ENCODE data around the gene FHOD3.
"Not testable (repeated sequence)": the region's sequence is repeated elsewhere in the genome, so short reads cannot be mapped to it uniquely, and the experiment has no call there.

FHOD3 gene

GRCh38 chr18:36706134-36706881 is 408.8 kb downstream of the FHOD3 start:
- Mint-ChIP-seq H3K4me3 (no peak overlapping the region), H3K4me1 (no peaks in the 10 kb centered on the region), H3K36me3 (no peaks in the 10 kb centered on the region), H3K27ac (no peak overlapping the region), H3K9me3 (no peaks in the 10 kb centered on the region), H3K27me3 (peaks cover 14% of the 10 kb centered on the region)
- ATAC-seq (ENCODE audit: low read depth) (no peak), DNase-seq (ENCODE audit: low spot score in 2 of 2) (no peak)

- DNase-seq (ENCODE audit: low spot score in 2 of 2) (no peak), ATAC-seq (ENCODE audit: low read depth) (no peak)
- peaks cover 16% of the 10 kb centered on the region for H3K27me3 Mint-ChIP-seq
- H3K4me3 Mint-ChIP-seq, result no peak overlapping the region
- no peaks in the 10 kb centered on the region for H3K4me1 Mint-ChIP-seq
- H3K9me3 Mint-ChIP-seq, result no peaks in the 10 kb centered on the region
- no peak overlapping the region for H3K27ac Mint-ChIP-seq
- H3K36me3 Mint-ChIP-seq, result no peaks in the 10 kb centered on the region
These were observed 410.9 kb downstream of the FHOD3 start for GRCh38 chr18:36708366-36708765.

GRCh38 chr18:36709315-36709714 is 411.8 kb downstream of the FHOD3 start:
- H3K9me3 Mint-ChIP-seq, result no peaks in the 10 kb centered on the region
- H3K4me1 Mint-ChIP-seq, result no peaks in the 10 kb centered on the region
- H3K36me3 Mint-ChIP-seq, result no peaks in the 10 kb centered on the region
- ATAC-seq (ENCODE audit: low read depth) (no peak), DNase-seq (ENCODE audit: low spot score in 2 of 2) (no peak)
- H3K27me3 Mint-ChIP-seq, result peaks cover 15% of the 10 kb centered on the region
- no peak overlapping the region for H3K4me3 Mint-ChIP-seq
- H3K27ac Mint-ChIP-seq, result no peak overlapping the region

- ATAC-seq (ENCODE audit: low read depth) (no peak), DNase-seq (ENCODE audit: low spot score in 2 of 2) (no peak)
- Mint-ChIP-seq H3K4me1 (no peaks in the 10 kb centered on the region), H3K4me3 (no peak overlapping the region), H3K27me3 (peaks cover 7% of the 10 kb centered on the region), H3K36me3 (no peaks in the 10 kb centered on the region), H3K27ac (no peak overlapping the region), H3K9me3 (no peaks in the 10 kb centered on the region)
These were observed 413.7 kb downstream of the FHOD3 start for GRCh38 chr18:36711014-36711725.

GRCh38 chr18:36711813-36712444 is 414.4 kb downstream of the FHOD3 start:
- Mint-ChIP-seq H3K27ac (no peak overlapping the region), H3K4me1 (no peaks in the 10 kb centered on the region), H3K9me3 (no peaks in the 10 kb centered on the region), H3K4me3 (no peak overlapping the region), H3K27me3 (peaks cover 7% of the 10 kb centered on the region), H3K36me3 (no peaks in the 10 kb centered on the region)
- ATAC-seq (ENCODE audit: low read depth) (no peak), DNase-seq (ENCODE audit: low spot score in 2 of 2) (no peak)

GRCh38 chr18:36714476-36714875 is 417.0 kb downstream of the FHOD3 start:
- Mint-ChIP-seq H3K9me3 (no peaks in the 10 kb centered on the region), H3K4me1 (no peaks in the 10 kb centered on the region), H3K27ac (no peak overlapping the region), H3K4me3 (no peak overlapping the region), H3K27me3 (peaks cover 3% of the 10 kb centered on the region), H3K36me3 (no peaks in the 10 kb centered on the region)
- ATAC-seq (ENCODE audit: low read depth) (no peak), DNase-seq (ENCODE audit: low spot score in 2 of 2) (no peak)

GRCh38 chr18:36717422-36718110 is 420.1 kb downstream of the FHOD3 start:
- no peaks in the 10 kb centered on the region for H3K4me1 Mint-ChIP-seq
- no peaks in the 10 kb centered on the region for H3K9me3 Mint-ChIP-seq
- no peaks in the 10 kb centered on the region for H3K36me3 Mint-ChIP-seq
- no peak overlapping the region for H3K4me3 Mint-ChIP-seq
- H3K27ac Mint-ChIP-seq, result no peak overlapping the region
- H3K27me3 Mint-ChIP-seq, result peaks cover 3% of the 10 kb centered on the region
- ATAC-seq (ENCODE audit: low read depth) (no peak), DNase-seq (ENCODE audit: low spot score in 2 of 2) (no peak)

- H3K9me3 Mint-ChIP-seq, result no peaks in the 10 kb centered on the region
- H3K4me3 Mint-ChIP-seq, result no peak overlapping the region
- ATAC-seq (ENCODE audit: low read depth) (no peak), DNase-seq (ENCODE audit: low spot score in 2 of 2) (no peak)
- no peaks in the 10 kb centered on the region for H3K4me1 Mint-ChIP-seq
- peaks cover 3% of the 10 kb centered on the region for H3K27me3 Mint-ChIP-seq
- no peak overlapping the region for H3K27ac Mint-ChIP-seq
- H3K36me3 Mint-ChIP-seq, result no peaks in the 10 kb centered on the region
These were observed 421.3 kb downstream of the FHOD3 start for GRCh38 chr18:36718705-36719328.

- Mint-ChIP-seq H3K27ac (no peak overlapping the region), H3K36me3 (no peaks in the 10 kb centered on the region), H3K4me3 (no peak overlapping the region), H3K27me3 (peaks cover 3% of the 10 kb centered on the region), H3K4me1 (no peaks in the 10 kb centered on the region), H3K9me3 (no peaks in the 10 kb centered on the region)
- no peak for DNase-seq (ENCODE audit: low spot score in 2 of 2)
- no peak for ATAC-seq (ENCODE audit: low read depth)
These were observed 422.1 kb downstream of the FHOD3 start for GRCh38 chr18:36719630-36720029.

GRCh38 chr18:36721351-36721750 is 423.8 kb downstream of the FHOD3 start:
- not testable (repeated sequence) for H3K27ac Mint-ChIP-seq; H3K4me3 Mint-ChIP-seq; H3K9me3 Mint-ChIP-seq; H3K36me3 Mint-ChIP-seq; DNase-seq (ENCODE audit: low spot score in 2 of 2); H3K4me1 Mint-ChIP-seq; H3K27me3 Mint-ChIP-seq; ATAC-seq (ENCODE audit: low read depth)

GRCh38 chr18:36724169-36724568 is 426.7 kb downstream of the FHOD3 start:
- no peaks in the 10 kb centered on the region for H3K9me3 Mint-ChIP-seq
- H3K4me1 Mint-ChIP-seq, result no peaks in the 10 kb centered on the region
- H3K27ac Mint-ChIP-seq, result no peak overlapping the region
- no peak for DNase-seq (ENCODE audit: low spot score in 2 of 2)
- no peak overlapping the region for H3K4me3 Mint-ChIP-seq
- peaks cover 10% of the 10 kb centered on the region for H3K27me3 Mint-ChIP-seq
- H3K36me3 Mint-ChIP-seq, result no peaks in the 10 kb centered on the region
- ATAC-seq (ENCODE audit: low read depth), result no peak

GRCh38 chr18:36724591-36725001 is 427.1 kb downstream of the FHOD3 start:
- no peaks in the 10 kb centered on the region for H3K36me3 Mint-ChIP-seq
- ATAC-seq (ENCODE audit: low read depth), result no peak
- no peak overlapping the region for H3K4me3 Mint-ChIP-seq
- no peak overlapping the region for H3K27ac Mint-ChIP-seq
- H3K4me1 Mint-ChIP-seq, result no peaks in the 10 kb centered on the region
- no peak for DNase-seq (ENCODE audit: low spot score in 2 of 2)
- peaks cover 10% of the 10 kb centered on the region for H3K27me3 Mint-ChIP-seq
- H3K9me3 Mint-ChIP-seq, result no peaks in the 10 kb centered on the region

GRCh38 chr18:36728345-36728744 is 430.8 kb downstream of the FHOD3 start:
- Mint-ChIP-seq H3K27me3 (peaks cover 8% of the 10 kb centered on the region), H3K4me1 (no peaks in the 10 kb centered on the region), H3K27ac (no peak overlapping the region), H3K4me3 (no peak overlapping the region), H3K9me3 (peaks cover 6% of the 10 kb centered on the region), H3K36me3 (peaks cover 2% of the 10 kb centered on the region)
- DNase-seq (ENCODE audit: low spot score in 2 of 2), result no peak
- no peak for ATAC-seq (ENCODE audit: low read depth)

GRCh38 chr18:36729197-36729596 is 431.7 kb downstream of the FHOD3 start:
- ATAC-seq (ENCODE audit: low read depth), result no peak
- H3K4me1 Mint-ChIP-seq, result peaks cover under 1% of the 10 kb centered on the region

More at GRCh38 chr18:36729197-36729596, 431.7 kb downstream of the FHOD3 start:
- Mint-ChIP-seq H3K27ac (no peak overlapping the region), H3K4me3 (no peak overlapping the region), H3K9me3 (peaks cover 6% of the 10 kb centered on the region), H3K27me3 (peaks cover 8% of the 10 kb centered on the region), H3K36me3 (peaks cover 2% of the 10 kb centered on the region)
- DNase-seq (ENCODE audit: low spot score in 2 of 2), result no peak
